HepG2 (cell line): ENCODE measurements around the gene RREB1. TPM values are rescaled to one million over a fixed set of nuclear protein-coding genes. Genes with fewer than 3 reads are reported as not detected.

ENCODE experiments used
- ATAC-seq: fragments of 200-7000 bp; cut with Tn5 transposase; 3 replicates; pipeline ENCODE4 v1.9.1; 2020; ENCODE audit warnings: mild to moderate bottlenecking, moderate library complexity
- BruUV-seq: library from RNA; stranded (reverse); fragments of 400-500 nt; replicated peaks from 2 replicates; lab custom pipeline; 2021; lab: Mats Ljungman, UMichigan
- CTCF ChIA-PET: fragments of 300-600 bp; formaldehyde crosslinking; extraction: SDS; loops from one replicate; lab custom pipeline; 2021; ENCODE audit warnings: low total read pairs, inconsistent platforms, low intra/inter-chr PET ratio; lab: Yijun Ruan, JAX
- POLR2A ChIA-PET: fragments of 350-600 bp; sonication (Branson Sonifier 250); formaldehyde crosslinking; loops from one replicate; lab custom pipeline; 2020; ENCODE audit warnings: antibody characterized with exemption, inconsistent platforms; lab: Yijun Ruan, JAX
- DNase-seq: peaks from one replicate; pipeline ENCODE4 v3.0.0-alpha.2; 2015; ENCODE audit warnings: low spot score
- FAIRE-seq: peaks from 3 replicates; lab custom pipeline; 2011; peaks lifted over from hg19 to GRCh38; lab: Jason Lieb, UNC
- H2AFZ ChIP-seq: one replicate; pipeline ENCODE4 v1.6.1; 2011; ENCODE audit warnings: low read length, inconsistent platforms
- H3K27ac ChIP-seq: fragments of 300-600 bp; 3 replicates; pipeline ENCODE4 v1.8.0; 2011; ENCODE audit warnings: mixed run types, mild to moderate bottlenecking, mixed read lengths, low read length, inconsistent platforms; ENCODE audit not compliant: insufficient read depth; ENCODE audit errors: extremely low read length
- H3K27me3 ChIP-seq, 2 experiments: fragments of 200-600 bp in 1 of 2; 2 replicates in 1 of 2; 3 replicates in 1 of 2; pipeline versions ENCODE4 v1.6.0 to v1.8.0; 2011; ENCODE audit warnings: low read length in 2 of 2, mild to moderate bottlenecking in 2 of 2, moderate library complexity in 2 of 2, inconsistent platforms in 1 of 2; ENCODE audit not compliant: insufficient read depth in 2 of 2, control insufficient read depth in 1 of 2
- H3K36me3 ChIP-seq, 2 experiments: fragments of 200-600 bp in 1 of 2; replicated peaks in 1 of 2; 2 replicates in 1 of 2; 3 replicates in 1 of 2; pipeline versions ENCODE4 v1.5.1 to v1.8.0; 2011; ENCODE audit warnings: low read length in 2 of 2, inconsistent platforms in 1 of 2; ENCODE audit not compliant: insufficient read depth in 2 of 2, control insufficient read depth in 1 of 2
- H3K4me1 ChIP-seq: 2 replicates; pipeline ENCODE4 v1.5.1; 2012; ENCODE audit warnings: low read length, inconsistent platforms; ENCODE audit not compliant: insufficient read depth
- H3K4me2 ChIP-seq: 2 replicates; pipeline ENCODE4 v1.6.0; 2011; ENCODE audit warnings: low read depth, low read length, inconsistent platforms
- H3K4me3 ChIP-seq, 3 experiments: fragments of 200-600 bp in 1 of 3; sonication (generic), shearing (Covaris generic) in 1 of 3; replicated peaks in 1 of 3; 2 replicates each; pipeline ENCODE4 v1.5.1; 2011 to 2016; ENCODE audit warnings: low read length in 3 of 3, inconsistent platforms in 2 of 3, low read depth in 2 of 3, mild to moderate bottlenecking in 2 of 3, control low read depth in 1 of 3, mixed read lengths in 1 of 3; ENCODE audit not compliant: insufficient read depth in 1 of 3
- H3K79me2 ChIP-seq: one replicate; pipeline ENCODE4 v1.6.1; 2011; ENCODE audit warnings: low read length, inconsistent platforms; ENCODE audit not compliant: insufficient read depth
- H3K9ac ChIP-seq: 2 replicates; pipeline ENCODE4 v1.6.0; 2011; ENCODE audit warnings: mild to moderate bottlenecking, low read depth, low read length, inconsistent platforms; ENCODE audit not compliant: insufficient read depth
- H3K9me3 ChIP-seq: 2 replicates; pipeline ENCODE4 v1.5.1; 2012; ENCODE audit warnings: mild to moderate bottlenecking, low read length
- H4K20me1 ChIP-seq: 2 replicates; pipeline ENCODE4 v1.6.0; 2011; ENCODE audit warnings: inconsistent platforms, mild to moderate bottlenecking, low read length, moderate library complexity; ENCODE audit not compliant: insufficient read depth
- ARID4A ChIP-seq: sonication (generic); formaldehyde crosslinking; IDR thresholded peaks from 2 replicates; pipeline ENCODE4 v1.5.0; 2020; ENCODE audit warnings: mild to moderate bottlenecking, missing genetic modification reagents, borderline replicate concordance
- BCLAF1 ChIP-seq: fragments of 450-650 bp; IDR thresholded peaks from 2 replicates; pipeline ENCODE4 v1.6.1; 2017; ENCODE audit warnings: mild to moderate bottlenecking
- CREM ChIP-seq, 2 experiments: sonication (generic) in 1 of 2; formaldehyde crosslinking in 1 of 2; IDR thresholded peaks; 2 replicates each; pipeline versions ENCODE4 v1.4.0 to v1.6.1; 2016 to 2020; ENCODE audit warnings: antibody characterized with exemption in 1 of 2, mild to moderate bottlenecking in 1 of 2, missing genetic modification reagents in 1 of 2
- THAP7 ChIP-seq: sonication (generic); formaldehyde crosslinking; IDR thresholded peaks from 2 replicates; pipeline ENCODE4 v1.8.1; 2023; ENCODE audit warnings: mild to moderate bottlenecking, missing genetic modification reagents
- ZBTB20 ChIP-seq: sonication (generic); formaldehyde crosslinking; IDR thresholded peaks from 2 replicates; pipeline ENCODE4 v1.8.1; 2023; ENCODE audit warnings: missing genetic modification reagents, low read depth, mild to moderate bottlenecking, borderline replicate concordance
- ZBTB39 ChIP-seq: sonication (generic); formaldehyde crosslinking; IDR thresholded peaks from 2 replicates; pipeline ENCODE4 v1.5.0; 2020; ENCODE audit warnings: missing genetic modification reagents
- ZBTB7B ChIP-seq: sonication (generic); formaldehyde crosslinking; IDR thresholded peaks from 2 replicates; pipeline ENCODE4 v1.4.0; 2020; ENCODE audit warnings: missing genetic modification reagents
- ZFY ChIP-seq: sonication (generic); formaldehyde crosslinking; IDR thresholded peaks from 2 replicates; pipeline ENCODE4 v1.4.0; 2020; ENCODE audit warnings: missing genetic modification reagents
- ZMYM4 ChIP-seq: sonication (generic); formaldehyde crosslinking; IDR thresholded peaks from 2 replicates; pipeline ENCODE4 v1.8.1; 2023; ENCODE audit warnings: mild to moderate bottlenecking, missing genetic modification reagents
- ZNF543 ChIP-seq: sonication (generic); formaldehyde crosslinking; IDR thresholded peaks from 2 replicates; pipeline ENCODE4 v1.4.0; 2020; ENCODE audit warnings: mild to moderate bottlenecking, missing genetic modification reagents
- WGBS: methylation state at CpG from one replicate; pipeline ENCODE4 v1.1.6; 2017; ENCODE audit warnings: low lambda C conversion rate; 5-methylcytosine and 5-hydroxymethylcytosine counted together
- in situ Hi-C: cut with HindIII; loops from 2 replicates; pipeline ENCODE4 v1.10.0; 2017; ENCODE audit warnings: low pct_unique_long_range_greater_than_20kb; ENCODE audit not compliant: extremely low pct_ligation_motif_present
- intact Hi-C: fragments of 100-400 bp; cut with micrococcal nuclease; formaldehyde crosslinking; loops from one replicate; pipeline ENCODE4 v1.10.0; 2022; ENCODE audit not compliant: unreplicated experiment
- polyA plus RNA-seq, 8 experiments: library from polyadenylated mRNA; depleted of rRNA in 3 of 8; stranded (reverse) in 7 of 8; unstranded in 1 of 8; fragments of >200 nt; fragmentation: Illumina TruSeq in 4 of 8; extraction: Trizol in 4 of 8; gene quantifications; 2 replicates each; pipeline versions ENCODE4 v1.2.1 to v1.2.3, GENCODE V29; 2011 to 2016; ENCODE audit warnings: low read depth in 4 of 8, missing spikeins in 1 of 8, mixed read lengths in 1 of 8; ENCODE audit not compliant: insufficient read depth in 1 of 8
- total RNA-seq, 5 experiments: library from RNA; depleted of rRNA; stranded (reverse); fragments of >200 nt; fragmentation: Illumina TruSeq; extraction: Trizol; gene quantifications; 2 replicates each; pipeline ENCODE4 v1.2.3, GENCODE V29; 2016; ENCODE audit warnings: low read depth in 1 of 5

RREB1 gene
- total and polyA plus RNA-seq, 2 of the 13 experiments (the other 11 are each of a cell fraction or from before 2014, with no cell fraction given), result 6.1 to 23.2 TPM

- FAIRE-seq (peak; percentile 4), DNase-seq (peak; percentile 84), ATAC-seq (peak; percentile 77)
- Histone ChIP-seq H3K27ac (peak overlapping the region; percentile 66), H3K4me2 (peak overlapping the region; percentile 52), H2AFZ (no peak overlapping the region), H3K79me2 (peaks cover 100% of the 10 kb centered on the region), H3K4me3 (peak overlapping the region in 1 of 3 experiments; percentile 32; a peak in 2 of 6 replicates), H4K20me1 (peaks cover 13% of the 10 kb centered on the region), H3K27me3 (no peaks in the 10 kb centered on the region), H3K36me3 (no peaks in the 10 kb centered on the region; a peak in 1 of 5 replicates), H3K9me3 (no peaks in the 10 kb centered on the region), H3K9ac (peak overlapping the region; percentile 54), H3K4me1 (peaks cover 100% of the 10 kb centered on the region)
- WGBS, result 53% methylated on average over 19 of the region's 19 CpGs
- intact Hi-C loops (loop anchor here (2.0 kb wide), 1 partner anchor 15 kb away; no protein-coding TSS in a partner anchor), in situ Hi-C loops (no loop called here)
- POLR2A ChIA-PET, result interaction anchor here (0.8 to 1.3 kb wide), 6 partner anchors 14 to 956 kb away, joined by 3 to 6 read pairs (median 3); partner anchors contain the start of gene EEF1E1
- no TSS peak for BruUV-seq
- CTCF ChIA-PET, result no interaction called here
- TF ChIP-seq BCLAF1 (no peak), THAP7 (CRISPR knock-in tag) (0 out of 2 replicates have a peak, but pooled peaks have one; percentile 18), CREM (IDR thresholded peaks at IDR 0.05) (0 out of 2 replicates have a peak, but pooled peaks have one; percentile 26), CREM (CRISPR knock-in tag; IDR thresholded peaks at IDR 0.05) (no peak), ZBTB39 (CRISPR knock-in tag) (no peak), ZBTB20 (0 out of 2 replicates have a peak, but pooled peaks have one; percentile 32), ZNF543 (CRISPR knock-in tag) (0 out of 2 replicates have a peak, but pooled peaks have one; percentile 39), ARID4A (CRISPR knock-in tag) (peak; percentile 23; the same call in 1 of the 2 replicates), ZFY (peak; percentile 37; the same call in 1 of the 2 replicates), ZBTB7B (CRISPR knock-in tag) (no peak), ZMYM4 (CRISPR knock-in tag) (0 out of 2 replicates have a peak, but pooled peaks have one; percentile 15)
Measured at GRCh38 chr6:7145885-7146828, 38.4 kb downstream of the RREB1 start.
